Mucosa of gallbladder (tissue), 1 donor: ENCODE data around the gene SPNS3. TPM values are rescaled to one million over a fixed set of nuclear protein-coding genes. Genes with fewer than 3 reads are reported as not detected.

Source experiments
- total RNA-seq: library from RNA; stranded (reverse); gene quantifications from one replicate; pipeline ENCODE4 v1.2.1, GENCODE V29; 2021
- donor health status: DM: no; HTN: no; CAD: no.

The SPNS3 gene
- total RNA-seq, 1 donor from 2014 or later: 1.8 TPM

Other genes with a start within 250 kb of the SPNS3 start
- 57.5 TPM for gene ANKFY1, start 170.0 kb upstream of the SPNS3 start, total RNA-seq
- 70.1 TPM for gene UBE2G1, start 67.3 kb upstream of the SPNS3 start, total RNA-seq
- gene SPNS2, start 64.9 kb downstream of the SPNS3 start, total RNA-seq: 158 TPM
- 30.8 TPM for gene MYBBP1A, start 121.4 kb downstream of the SPNS3 start, total RNA-seq
- gene GGT6, start 126.6 kb downstream of the SPNS3 start, total RNA-seq: 21.3 TPM
- gene SMTNL2, start 150.6 kb downstream of the SPNS3 start, total RNA-seq: 2.4 TPM
- gene ALOX15, start 207.7 kb downstream of the SPNS3 start, total RNA-seq: 0.49 TPM